ENCODE results near the gene EHF.

The EHF gene

GRCh38 chr11:34671946-34672345 is 51.1 kb downstream of the EHF start:
- ChIA-PET CTCF (interaction anchor here (0.6 to 1.8 kb wide), 3 partner anchors 11 to 223 kb away, joined by 3 to 6 read pairs (median 4); no protein-coding TSS in a partner anchor), POLR2A (ENCODE audit: low non-redundant PET) (no interaction called here)
- DNase-seq (ENCODE audit: low spot score) = no peak
- TF ChIP-seq CTCF (conservative IDR thresholded peaks at IDR 0.05; ENCODE audit: low read depth) = no peak
- no peak overlapping the region for H3K27ac ChIP-seq

- ChIA-PET POLR2A (ENCODE audit: low non-redundant PET) (no interaction called here), CTCF (no interaction called here)
- no peak for TF ChIP-seq CTCF (conservative IDR thresholded peaks at IDR 0.05; ENCODE audit: low read depth)
- no peak for DNase-seq (ENCODE audit: low spot score)
- H3K27ac ChIP-seq = no peak overlapping the region
Measured at GRCh38 chr11:34674038-34674437, 53.1 kb downstream of the EHF start.

GRCh38 chr11:34676227-34676626 is 55.3 kb downstream of the EHF start:
- no peak overlapping the region for H3K27ac ChIP-seq
- ChIA-PET CTCF (interaction anchor here (0.6 kb wide), 1 partner anchor 130 kb away, joined by 4 read pairs; no protein-coding TSS in a partner anchor), POLR2A (ENCODE audit: low non-redundant PET) (no interaction called here)
- TF ChIP-seq CTCF (conservative IDR thresholded peaks at IDR 0.05; ENCODE audit: low read depth) = no peak
- DNase-seq (ENCODE audit: low spot score) = no peak

GRCh38 chr11:34679681-34680080 is 58.8 kb downstream of the EHF start:
- no peak for DNase-seq (ENCODE audit: low spot score)
- ChIA-PET CTCF (no interaction called here), POLR2A (ENCODE audit: low non-redundant PET) (no interaction called here)
- no peak for TF ChIP-seq CTCF (conservative IDR thresholded peaks at IDR 0.05; ENCODE audit: low read depth)
- no peak overlapping the region for H3K27ac ChIP-seq

- TF ChIP-seq CTCF (conservative IDR thresholded peaks at IDR 0.05; ENCODE audit: low read depth) = no peak
- ChIA-PET POLR2A (ENCODE audit: low non-redundant PET) (no interaction called here), CTCF (no interaction called here)
- no peak for DNase-seq (ENCODE audit: low spot score)
- H3K27ac ChIP-seq = no peak overlapping the region
Measured at GRCh38 chr11:34680206-34680605, 59.3 kb downstream of the EHF start.

GRCh38 chr11:34680918-34681586 is 60.2 kb downstream of the EHF start:
- no peak for TF ChIP-seq CTCF (conservative IDR thresholded peaks at IDR 0.05; ENCODE audit: low read depth)
- ChIA-PET POLR2A (ENCODE audit: low non-redundant PET) (no interaction called here), CTCF (no interaction called here)
- DNase-seq (ENCODE audit: low spot score) = peak; percentile 40
- H3K27ac ChIP-seq = no peak overlapping the region
